ENCODE results near the gene GSX1.

The GSX1 gene

GRCh38 chr13:27833206-27833605 is 40.9 kb downstream of the GSX1 start:
- no peak for DNase-seq (ENCODE audit: low read depth, low spot score)

GRCh38 chr13:27834095-27834494 is 41.8 kb downstream of the GSX1 start:
- DNase-seq (ENCODE audit: low read depth, low spot score): no peak

GRCh38 chr13:27835799-27836198 is 43.5 kb downstream of the GSX1 start:
- DNase-seq (ENCODE audit: low read depth, low spot score): no peak

GRCh38 chr13:27839809-27840467 is 47.7 kb downstream of the GSX1 start:
- no peak for DNase-seq (ENCODE audit: low read depth, low spot score)

GRCh38 chr13:27842571-27842970 is 50.3 kb downstream of the GSX1 start:
- DNase-seq (ENCODE audit: low read depth, low spot score): no peak

Measured in activated CD4-positive, CD25-positive, alpha-beta regulatory T cell treated with anti-CD3 and anti-CD28 coated beads, Interleukin-2, amount 50 U/mL, for 16 hours (primary cell).